ENCODE data around the gene HOMER3. TPM values are rescaled to one million over a fixed set of nuclear protein-coding genes. Genes with fewer than 3 reads are reported as not detected.

Gene HOMER3
- total and polyA plus RNA-seq, 2 experiments from 2014 or later: 16.7 to 38.4 TPM

GRCh38 chr19:18966307-18966706 lies 25.3 kb upstream of the HOMER3 start:
- ATAC-seq (peak; percentile 27), DNase-seq (ENCODE audit: low spot score) (peak; percentile 77)
- Mint-ChIP-seq H3K27ac (peak overlapping the region; percentile 52; the same call in 1 of the 2 replicates), H3K36me3 (ENCODE audit: low read depth) (no peaks in the 10 kb centered on the region), H3K27me3 (ENCODE audit: insufficient read depth, low read depth, poor library complexity) (peaks cover 14% of the 10 kb centered on the region), H3K9me3 (peaks cover 6% of the 10 kb centered on the region; the same call in 2 of the 3 replicates), H3K4me1 (peaks cover 7% of the 10 kb centered on the region), H3K4me3 (no peak overlapping the region; the same call in 2 of the 3 replicates)
- no peak overlapping the region for H3K4me3 ChIP-seq
- peak overlapping the region; percentile 24; the same call in 1 of the 2 replicates for H3K27ac ChIP-seq (ENCODE audit: low read depth)
- H3K9me2 ChIP-seq (ENCODE audit: insufficient read depth): no peaks in the 10 kb centered on the region
- H3F3A ChIP-seq (replicated peaks; ENCODE audit: low read depth): peaks cover 5% of the 10 kb centered on the region; the same call in 1 of the 2 replicates
- no peak overlapping the region for H2AFZ ChIP-seq
- no peak overlapping the region for H3K4me2 ChIP-seq
- H3K4me1 ChIP-seq (ENCODE audit: insufficient read depth): peaks cover 1% of the 10 kb centered on the region
- peak; percentile 41; the same call in 1 of the 2 replicates for TF ChIP-seq POLR2AphosphoS5 (IDR thresholded peaks at IDR 0.05; ENCODE audit: low read depth)
- no peak for TF ChIP-seq ZNF462 (CRISPR knock-in tag; IDR thresholded peaks at IDR 0.05)
- no peak for TF ChIP-seq STAT1 (IDR thresholded peaks at IDR 0.05; ENCODE audit: unreplicated experiment)
- no peak for TF ChIP-seq CTCF (conservative IDR thresholded peaks at IDR 0.05; ENCODE audit: low read depth in 2 of 2)
- H4K20me1 ChIP-seq (replicated peaks; ENCODE audit: insufficient read depth): no peaks in the 10 kb centered on the region
- no peaks in the 10 kb centered on the region for H3K79me2 ChIP-seq (replicated peaks; ENCODE audit: insufficient read depth)
- H3K36me3 ChIP-seq (ENCODE audit: insufficient read depth): no peaks in the 10 kb centered on the region
- H3K27me3 ChIP-seq (ENCODE audit: insufficient read depth): no peaks in the 10 kb centered on the region

Measured in GM23338 (cell line).